Stomach (tissue), 9 donors: ENCODE results near the gene MYO18A. TPM values are rescaled to one million over a fixed set of nuclear protein-coding genes. Genes with fewer than 3 reads are reported as not detected.

Experiments used
- DNase-seq, 2 donors: peaks; one replicate each; pipeline versions ENCODE4 v3.0.0 to v3.0.0-alpha.2; 2013 to 2019
- H3K27ac ChIP-seq, 5 donors: fragments of 200-600 bp in 4 of 5; sonication (generic) in 4 of 5; one replicate each; pipeline ENCODE4 v1.5.1; 2013 to 2019; ENCODE audit warnings: mild to moderate bottlenecking in 1 of 5, moderate library complexity in 1 of 5
- H3K27me3 ChIP-seq, 3 donors: fragments of 200-600 bp; sonication (generic); one replicate each; pipeline ENCODE4 v1.5.1; 2017 to 2019; ENCODE audit warnings: mixed run types in 1 of 3
- H3K36me3 ChIP-seq, 4 donors: fragments of 200-600 bp; sonication (generic); 1 replicate in 3 of 4; 2 replicates in 1 of 4; pipeline ENCODE4 v1.5.1; 2016 to 2019
- H3K4me1 ChIP-seq, 4 donors: fragments of 200-600 bp; sonication (generic); one replicate each; pipeline ENCODE4 v1.5.1; 2016 to 2019
- H3K4me3 ChIP-seq, 4 donors: fragments of 200-600 bp; sonication (generic) in 3 of 4; one replicate each; pipeline ENCODE4 v1.5.1; 2016 to 2019; ENCODE audit warnings: mild to moderate bottlenecking in 1 of 4
- H3K9me3 ChIP-seq, 4 donors: fragments of 200-600 bp; sonication (generic); one replicate each; pipeline ENCODE4 v1.5.1; 2016 to 2019
- CTCF ChIP-seq, 7 experiments: fragments of 450-650 bp in 4 of 7; fragments of 200-600 bp in 3 of 7; sonication (generic) in 3 of 7; IDR thresholded peaks; one replicate each; pipeline ENCODE4 v1.5.1; 2016 to 2019; ENCODE audit warnings: antibody characterized with exemption in 7 of 7, control low read depth in 2 of 7, mild to moderate bottlenecking in 1 of 7
- EP300 ChIP-seq: sonication (generic); formaldehyde crosslinking; IDR thresholded peaks from one replicate; pipeline ENCODE4 v1.6.1; 2017; ENCODE audit warnings: antibody characterized with exemption
- POLR2A ChIP-seq, 4 donors: fragments of 450-650 bp; IDR thresholded peaks; one replicate each; pipeline ENCODE4 v1.6.1; 2016; ENCODE audit warnings: antibody characterized with exemption in 4 of 4, control low read depth in 2 of 4, mild to moderate bottlenecking in 1 of 4, moderate library complexity in 1 of 4
- POLR2AphosphoS5 ChIP-seq, 3 donors: sonication (generic); formaldehyde crosslinking; IDR thresholded peaks; one replicate each; pipeline ENCODE4 v1.6.1; 2016; ENCODE audit warnings: antibody characterized with exemption in 3 of 3
- WGBS, 5 donors: extraction: QIAGEN DNeasy Blood & Tissue Kit in 3 of 5; methylation state at CpG; one replicate each; pipeline versions ENCODE4 v1.1.5 to v1.1.7; 2013 to 2018; 5-methylcytosine and 5-hydroxymethylcytosine counted together
- intact Hi-C: fragments of 100-400 bp; cut with DNase I; formaldehyde crosslinking; loops from one replicate; pipeline ENCODE4 v1.15.1; 2023; ENCODE audit warnings: low total_unique reads
- polyA plus RNA-seq, 3 donors: library from polyadenylated mRNA; stranded (reverse); fragments of 200-250 nt; gene quantifications; one replicate each; pipeline ENCODE4 v1.2.3, GENCODE V29; 2013
- total RNA-seq, 5 donors: library from RNA; depleted of rRNA; stranded (reverse); fragments of >200 nt; gene quantifications; one replicate each; pipeline versions ENCODE4 v1.1.0 to v1.2.3, GENCODE V29; 2014 to 2016
- donor health status: healthy with polysubstance abuse.
- donor health status: Bipolar disorder and iron deficiency.
- donor health status: healthy.

Gene MYO18A
- total and polyA plus RNA-seq, 8 donors = 16.5 to 305 (median 55.5) TPM

- H3K27ac ChIP-seq = peak overlapping the region; percentile 53 to 82 (median 79)
- no peak for TF ChIP-seq EP300
- TF ChIP-seq POLR2A (IDR thresholded peaks at IDR 0.05) = no peak
- no peak for TF ChIP-seq CTCF (IDR thresholded peaks at IDR 0.05)
- no peak for TF ChIP-seq POLR2AphosphoS5 (IDR thresholded peaks at IDR 0.05)
- H3K27me3 ChIP-seq = no peaks in the 10 kb centered on the region
- intact Hi-C loops = no loop called here
- H3K9me3 ChIP-seq = no peaks in the 10 kb centered on the region
- peak in 1 of 2 donors; percentile 43 for DNase-seq
- WGBS, 5 donors = 78 to 88% (median 81%) methylated on average over 6 of the region's 6 CpGs
- no peaks in the 10 kb centered on the region for H3K36me3 ChIP-seq
- H3K4me3 ChIP-seq = no peak overlapping the region
- H3K4me1 ChIP-seq = peaks cover 71 to 76% (median 74%) of the 10 kb centered on the region in 4 donors
Measured at GRCh38 chr17:29156781-29157180, 23.4 kb downstream of the MYO18A start.

DNA sequence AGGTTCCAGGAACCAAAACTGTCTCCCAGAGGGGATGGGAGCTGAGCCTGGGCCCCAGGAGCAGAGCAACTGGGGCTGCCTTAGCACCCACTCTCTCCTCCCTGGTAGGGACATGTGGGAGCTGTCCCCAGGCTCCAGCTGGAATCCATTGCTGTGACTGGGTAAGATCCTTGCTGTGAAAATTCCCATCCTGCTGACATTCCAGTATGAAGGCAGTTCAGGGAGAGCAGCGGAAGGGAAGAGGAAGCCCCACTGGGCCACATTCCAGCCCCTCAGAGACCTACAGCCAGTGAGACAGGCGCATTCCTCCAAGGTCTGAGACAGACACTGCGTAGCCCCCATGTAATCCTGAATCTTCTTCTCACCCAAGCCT is 24.2 kb downstream of the MYO18A start:
- peak overlapping the region; percentile 53 to 82 (median 79) for H3K27ac ChIP-seq
- WGBS, 5 donors = 40 to 80% (median 74%) methylated on average over 3 of the region's 3 CpGs
- H3K4me3 ChIP-seq = no peak overlapping the region
- no peaks in the 10 kb centered on the region for H3K27me3 ChIP-seq
- DNase-seq = peak in 1 of 2 donors; percentile 72
- H3K9me3 ChIP-seq = no peaks in the 10 kb centered on the region
- peaks cover 70 to 80% (median 71%) of the 10 kb centered on the region in 4 donors for H3K4me1 ChIP-seq
- H3K36me3 ChIP-seq = no peaks in the 10 kb centered on the region
- intact Hi-C loops = no loop called here
- TF ChIP-seq POLR2A (IDR thresholded peaks at IDR 0.05) (no peak), POLR2AphosphoS5 (IDR thresholded peaks at IDR 0.05) (no peak), EP300 (no peak), CTCF (IDR thresholded peaks at IDR 0.05) (no peak)

DNA sequence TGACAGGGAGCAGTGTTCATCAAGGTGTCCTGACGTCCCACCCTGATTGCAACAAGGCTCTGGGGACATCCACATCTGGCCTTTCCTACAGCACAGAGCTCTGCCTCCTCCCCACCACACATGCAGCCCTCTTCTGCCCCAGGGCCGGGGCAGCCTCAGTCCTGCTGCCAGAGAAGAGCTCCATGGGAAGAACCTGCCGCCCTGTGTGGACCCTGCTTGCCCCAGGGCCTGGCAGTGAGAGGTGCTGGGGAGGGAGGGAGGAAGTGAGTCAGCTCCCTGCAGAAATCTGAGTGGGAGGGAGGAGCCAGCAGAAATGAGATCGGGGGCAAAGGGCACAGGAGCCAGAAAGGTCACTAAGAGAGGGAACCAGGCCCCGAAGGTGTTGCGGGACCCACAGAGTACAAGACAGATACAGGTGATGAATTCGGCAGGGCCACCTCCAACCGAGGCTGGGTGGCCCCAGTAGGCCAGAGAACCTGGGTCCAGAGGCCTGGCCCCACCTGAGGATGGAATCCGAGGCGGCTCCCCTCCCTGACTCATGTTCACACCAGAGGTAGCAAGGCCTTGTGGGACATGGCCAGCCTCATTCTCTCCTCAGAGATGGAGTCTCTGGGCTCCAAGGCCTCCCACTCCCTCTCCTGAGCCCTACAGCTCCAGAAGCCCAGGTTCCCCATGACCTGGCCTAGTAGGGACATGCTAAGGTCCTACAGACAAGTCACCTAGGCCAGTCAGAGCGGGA is 24.8 kb downstream of the MYO18A start:
- Histone ChIP-seq H3K9me3 (no peaks in the 10 kb centered on the region), H3K27ac (peak overlapping the region; percentile 53 to 82 (median 79)), H3K36me3 (no peaks in the 10 kb centered on the region), H3K4me3 (peak overlapping the region in 1 of 4 donors; percentile 23), H3K4me1 (peaks cover 65 to 79% (median 69%) of the 10 kb centered on the region in 4 donors), H3K27me3 (no peaks in the 10 kb centered on the region)
- intact Hi-C loops = no loop called here
- 41 to 51% (median 49%) methylated on average over 11 of the region's 11 CpGs for WGBS, 5 donors
- peak; percentile 65 to 77 for DNase-seq
- TF ChIP-seq POLR2A (IDR thresholded peaks at IDR 0.05) (no peak), POLR2AphosphoS5 (IDR thresholded peaks at IDR 0.05) (peak in 1 of 3 donors; percentile 35)

GRCh38 chr17:29154516-29155226 is 25.5 kb downstream of the MYO18A start:
- Histone ChIP-seq H3K27me3 (no peaks in the 10 kb centered on the region), H3K4me3 (peak overlapping the region in 1 of 4 donors; percentile 23), H3K4me1 (peaks cover 59 to 79% (median 69%) of the 10 kb centered on the region in 4 donors)

More at GRCh38 chr17:29154516-29155226, 25.5 kb downstream of the MYO18A start:
- TF ChIP-seq CTCF (IDR thresholded peaks at IDR 0.05) (no peak), POLR2A (IDR thresholded peaks at IDR 0.05) (no peak), POLR2AphosphoS5 (IDR thresholded peaks at IDR 0.05) (no peak), EP300 (no peak)
- WGBS, 5 donors = 40 to 56% (median 48%) methylated on average over 7 to 11 of the region's 11 CpGs
- peak overlapping the region; percentile 53 to 82 (median 79) for H3K27ac ChIP-seq
- H3K9me3 ChIP-seq = no peaks in the 10 kb centered on the region
- DNase-seq = peak; percentile 36 to 49
- intact Hi-C loops = loop anchor here (5.0 kb wide), 1 partner anchor 63 kb away; no protein-coding TSS in a partner anchor
- no peaks in the 10 kb centered on the region for H3K36me3 ChIP-seq
